ENCODE measurements around the gene VRK1.

The VRK1 gene

GRCh38 chr14:96783915-96784224 is 13.3 kb upstream of the VRK1 start:
- H3K9me3 ChIP-seq (replicated peaks; ENCODE audit: insufficient read depth, low read length) = no peaks in the 10 kb centered on the region
- no peaks in the 10 kb centered on the region for H3K4me1 ChIP-seq (ENCODE audit: low read length)
- no peak for TF ChIP-seq CTCF (IDR thresholded peaks at IDR 0.05; ENCODE audit: low read length)
- no peak for TF ChIP-seq EZH2 (optimal IDR thresholded peaks at IDR 0.05; ENCODE audit: low read depth, low read length)
- no peak for TF ChIP-seq EZH2phosphoT487 (IDR thresholded peaks at IDR 0.05; ENCODE audit: low read length)
- H3K9ac ChIP-seq (ENCODE audit: low read length) = no peak overlapping the region
- H3K79me2 ChIP-seq (ENCODE audit: low read length) = no peaks in the 10 kb centered on the region
- H3F3A ChIP-seq (ENCODE audit: insufficient read depth, low read length) = no peaks in the 10 kb centered on the region
- no peaks in the 10 kb centered on the region for H4K20me1 ChIP-seq (ENCODE audit: insufficient read depth, low read length)
- H2AFZ ChIP-seq (ENCODE audit: low read length) = no peak overlapping the region
- H3K27ac ChIP-seq (ENCODE audit: low read length) = no peak overlapping the region
- H3K36me3 ChIP-seq (replicated peaks; ENCODE audit: insufficient read depth, low read length) = no peaks in the 10 kb centered on the region
- no peak for DNase-seq
- H3K4me3 ChIP-seq (ENCODE audit: low read length) = no peak overlapping the region
- no peaks in the 10 kb centered on the region for H3K27me3 ChIP-seq (replicated peaks; ENCODE audit: insufficient read depth, low read length)
- no peak overlapping the region for H3K4me2 ChIP-seq (ENCODE audit: low read depth, low read length)
- H3K9me2 ChIP-seq (replicated peaks; ENCODE audit: insufficient read depth, low read length) = no peaks in the 10 kb centered on the region

GRCh38 chr14:96790186-96790585 is 7.0 kb upstream of the VRK1 start:
- Histone ChIP-seq H3K4me1 (ENCODE audit: low read length) (no peaks in the 10 kb centered on the region), H3K9ac (ENCODE audit: low read length) (no peak overlapping the region), H3K4me2 (ENCODE audit: low read depth, low read length) (no peak overlapping the region), H2AFZ (ENCODE audit: low read length) (no peak overlapping the region), H3F3A (ENCODE audit: insufficient read depth, low read length) (no peaks in the 10 kb centered on the region), H3K4me3 (ENCODE audit: low read length) (no peak overlapping the region), H3K27me3 (replicated peaks; ENCODE audit: insufficient read depth, low read length) (no peaks in the 10 kb centered on the region), H4K20me1 (ENCODE audit: insufficient read depth, low read length) (no peaks in the 10 kb centered on the region), H3K9me3 (replicated peaks; ENCODE audit: insufficient read depth, low read length) (no peaks in the 10 kb centered on the region), H3K9me2 (replicated peaks; ENCODE audit: insufficient read depth, low read length) (no peaks in the 10 kb centered on the region), H3K36me3 (replicated peaks; ENCODE audit: insufficient read depth, low read length) (no peaks in the 10 kb centered on the region), H3K79me2 (ENCODE audit: low read length) (no peaks in the 10 kb centered on the region), H3K27ac (ENCODE audit: low read length) (no peak overlapping the region)
- no peak for TF ChIP-seq EZH2phosphoT487 (IDR thresholded peaks at IDR 0.05; ENCODE audit: low read length)
- TF ChIP-seq CTCF (IDR thresholded peaks at IDR 0.05; ENCODE audit: low read length) = no peak
- no peak for TF ChIP-seq EZH2 (optimal IDR thresholded peaks at IDR 0.05; ENCODE audit: low read depth, low read length)
- DNase-seq = no peak

- Histone ChIP-seq H3K9me3 (replicated peaks; ENCODE audit: insufficient read depth, low read length) (no peaks in the 10 kb centered on the region), H3F3A (ENCODE audit: insufficient read depth, low read length) (no peaks in the 10 kb centered on the region), H3K27me3 (replicated peaks; ENCODE audit: insufficient read depth, low read length) (no peaks in the 10 kb centered on the region), H3K9ac (ENCODE audit: low read length) (no peak overlapping the region), H3K4me2 (ENCODE audit: low read depth, low read length) (no peak overlapping the region), H3K9me2 (replicated peaks; ENCODE audit: insufficient read depth, low read length) (no peaks in the 10 kb centered on the region), H3K4me3 (ENCODE audit: low read length) (no peak overlapping the region), H3K4me1 (ENCODE audit: low read length) (no peaks in the 10 kb centered on the region), H3K27ac (ENCODE audit: low read length) (no peak overlapping the region), H3K79me2 (ENCODE audit: low read length) (no peaks in the 10 kb centered on the region), H2AFZ (ENCODE audit: low read length) (no peak overlapping the region), H3K36me3 (replicated peaks; ENCODE audit: insufficient read depth, low read length) (no peaks in the 10 kb centered on the region), H4K20me1 (ENCODE audit: insufficient read depth, low read length) (no peaks in the 10 kb centered on the region)
- DNase-seq = no peak
- TF ChIP-seq CTCF (IDR thresholded peaks at IDR 0.05; ENCODE audit: low read length) (no peak), EZH2phosphoT487 (IDR thresholded peaks at IDR 0.05; ENCODE audit: low read length) (no peak), EZH2 (optimal IDR thresholded peaks at IDR 0.05; ENCODE audit: low read depth, low read length) (no peak)
These were observed 6.5 kb upstream of the VRK1 start for GRCh38 chr14:96790706-96791105.
